Keratinocyte (primary cell): ENCODE measurements around the gene KRT8. TPM values are rescaled to one million over a fixed set of nuclear protein-coding genes. Genes with fewer than 3 reads are reported as not detected.

Experiments
- DNase-seq: peaks from one replicate; pipeline ENCODE4 v3.0.0-alpha.2; 2011; ENCODE audit warnings: low read depth, missing footprints, low spot score
- FAIRE-seq: peaks from 2 replicates; lab custom pipeline; 2011; peaks lifted over from hg19 to GRCh38; lab: Jason Lieb, UNC
- H2AFZ ChIP-seq: 2 replicates; pipeline ENCODE4 v1.6.0; 2012; ENCODE audit warnings: low read length, control low read depth, inconsistent platforms; ENCODE audit not compliant: control insufficient read depth
- H3K27ac ChIP-seq: 2 replicates; pipeline ENCODE4 v1.5.1; 2011; ENCODE audit warnings: low read length; ENCODE audit not compliant: control insufficient read depth, insufficient read depth
- H3K27me3 ChIP-seq: 3 replicates; pipeline ENCODE4 v1.6.0; 2011; ENCODE audit warnings: low read length; ENCODE audit not compliant: control insufficient read depth, insufficient read depth; ENCODE audit errors: extremely low read depth
- H3K36me3 ChIP-seq, 2 experiments: 2 replicates in 1 of 2; 3 replicates in 1 of 2; pipeline ENCODE4 v1.5.1; 2011; ENCODE audit warnings: low read length in 2 of 2, mild to moderate bottlenecking in 1 of 2; ENCODE audit not compliant: control insufficient read depth in 2 of 2, insufficient read depth in 2 of 2; ENCODE audit errors: extremely low read depth in 1 of 2
- H3K4me1 ChIP-seq: 3 replicates; pipeline ENCODE4 v1.5.1; 2011; ENCODE audit warnings: low read length; ENCODE audit not compliant: control insufficient read depth, insufficient read depth; ENCODE audit errors: extremely low read depth
- H3K4me2 ChIP-seq: 3 replicates; pipeline ENCODE4 v1.6.0; 2011; ENCODE audit warnings: low read depth, low read length; ENCODE audit not compliant: control insufficient read depth, insufficient read depth; ENCODE audit errors: extremely low read depth
- H3K4me3 ChIP-seq, 3 experiments: fragments of 200-600 bp in 1 of 3; sonication (generic) in 1 of 3; 2 replicates in 2 of 3; 3 replicates in 1 of 3; pipeline ENCODE4 v1.5.1; 2011 to 2016; ENCODE audit warnings: low read length in 3 of 3, mild to moderate bottlenecking in 3 of 3, control low read depth in 2 of 3, inconsistent platforms in 1 of 3, low read depth in 1 of 3, mixed read lengths in 1 of 3, mixed run types in 1 of 3, moderate library complexity in 1 of 3; ENCODE audit not compliant: control insufficient read depth in 2 of 3, insufficient read depth in 2 of 3; ENCODE audit errors: extremely low read depth in 1 of 3
- H3K79me2 ChIP-seq: 2 replicates; pipeline ENCODE4 v1.6.0; 2012; ENCODE audit warnings: low read length; ENCODE audit not compliant: control insufficient read depth, insufficient read depth
- H3K9ac ChIP-seq: 3 replicates; pipeline ENCODE4 v1.6.0; 2011; ENCODE audit warnings: low read length; ENCODE audit not compliant: control insufficient read depth, insufficient read depth; ENCODE audit errors: extremely low read depth
- H3K9me1 ChIP-seq: 3 replicates; pipeline ENCODE4 v1.6.0; 2011; ENCODE audit warnings: low read length; ENCODE audit not compliant: control insufficient read depth, insufficient read depth; ENCODE audit errors: extremely low read depth
- H3K9me3 ChIP-seq: 2 replicates; pipeline ENCODE4 v1.5.1; 2012; ENCODE audit warnings: low read depth, low read length; ENCODE audit not compliant: control insufficient read depth
- H4K20me1 ChIP-seq: 3 replicates; pipeline ENCODE4 v1.6.0; 2011; ENCODE audit warnings: low read length; ENCODE audit not compliant: control insufficient read depth, insufficient read depth; ENCODE audit errors: extremely low read depth
- EZH2 ChIP-seq: IDR thresholded peaks from one replicate; pipeline ENCODE4 v1.6.1; 2012; ENCODE audit warnings: inconsistent platforms, mild to moderate bottlenecking, low read length, moderate library complexity
- dilution Hi-C: fragments of 300-500 bp; cut with MboI; formaldehyde crosslinking; loops from one replicate; pipeline ENCODE4 v1.7.0; 2020; ENCODE audit warnings: low sequenced_read_pairs; ENCODE audit not compliant: extremely low pct_ligation_motif_present
- polyA plus RNA-seq, 5 experiments: library from polyadenylated mRNA; depleted of rRNA in 3 of 5; stranded (reverse) in 3 of 5; stranded (forward) in 1 of 5; unstranded in 1 of 5; fragments of >200 nt; gene quantifications; 1 replicate in 1 of 5; 2 replicates in 3 of 5; 3 replicates in 1 of 5; pipeline versions ENCODE4 v1.2.1 to v1.2.3, GENCODE V29; 2011 to 2012; ENCODE audit warnings: missing spikeins in 2 of 5, low read depth in 1 of 5, low replicate concordance in 1 of 5
- TF ChIP-seq, protein P1 (sequence below), 3 experiments: IDR thresholded peaks in 1 of 3; conservative IDR thresholded peaks in 1 of 3; optimal IDR thresholded peaks in 1 of 3; 2 replicates in 2 of 3; 3 replicates in 1 of 3; pipeline versions ENCODE3 to v1.5.1; 2011; ENCODE audit warnings: low read length in 3 of 3, mild to moderate bottlenecking in 3 of 3, moderate library complexity in 2 of 3, control low read depth in 1 of 3, inconsistent platforms in 1 of 3; ENCODE audit not compliant: insufficient read depth in 2 of 3; ENCODE audit errors: extremely low read depth in 1 of 3

The KRT8 gene
- polyA plus RNA-seq, 1 donor (not counting 4 experiments of a cell fraction or from before 2014, with no cell fraction given), result 151 TPM

DNA sequence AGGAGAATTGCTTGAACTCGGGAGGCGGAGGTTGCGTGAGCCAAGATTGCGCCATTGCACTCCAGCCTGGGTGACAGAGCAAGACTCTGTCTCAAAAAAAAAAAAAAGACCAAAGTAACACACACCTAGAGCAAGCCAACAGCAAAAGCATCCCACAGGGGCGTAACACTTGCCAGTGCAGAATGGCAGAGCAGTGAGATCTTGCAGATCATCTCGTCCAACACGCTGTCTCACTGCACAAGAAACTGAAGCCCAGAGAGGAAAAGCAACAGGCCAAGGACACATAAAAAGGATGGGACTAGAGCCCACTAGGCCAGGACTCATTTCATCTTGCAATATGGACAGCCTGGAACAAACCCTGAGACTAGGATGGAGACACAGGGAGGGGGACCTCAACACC lies 43.4 kb downstream of the KRT8 start:
- H3K4me2 ChIP-seq, result no peak overlapping the region
- H3K79me2 ChIP-seq, result no peaks in the 10 kb centered on the region
- H4K20me1 ChIP-seq, result no peaks in the 10 kb centered on the region
- no peaks in the 10 kb centered on the region for H3K36me3 ChIP-seq
- H2AFZ ChIP-seq, result no peak overlapping the region
- no peak overlapping the region for H3K4me3 ChIP-seq
- no peak for FAIRE-seq
- dilution Hi-C loops, result no loop called here
- peaks cover 54% of the 10 kb centered on the region for H3K4me1 ChIP-seq
- H3K9me3 ChIP-seq, result no peaks in the 10 kb centered on the region
- H3K9ac ChIP-seq, result no peak overlapping the region
- TF ChIP-seq, protein P1, sequence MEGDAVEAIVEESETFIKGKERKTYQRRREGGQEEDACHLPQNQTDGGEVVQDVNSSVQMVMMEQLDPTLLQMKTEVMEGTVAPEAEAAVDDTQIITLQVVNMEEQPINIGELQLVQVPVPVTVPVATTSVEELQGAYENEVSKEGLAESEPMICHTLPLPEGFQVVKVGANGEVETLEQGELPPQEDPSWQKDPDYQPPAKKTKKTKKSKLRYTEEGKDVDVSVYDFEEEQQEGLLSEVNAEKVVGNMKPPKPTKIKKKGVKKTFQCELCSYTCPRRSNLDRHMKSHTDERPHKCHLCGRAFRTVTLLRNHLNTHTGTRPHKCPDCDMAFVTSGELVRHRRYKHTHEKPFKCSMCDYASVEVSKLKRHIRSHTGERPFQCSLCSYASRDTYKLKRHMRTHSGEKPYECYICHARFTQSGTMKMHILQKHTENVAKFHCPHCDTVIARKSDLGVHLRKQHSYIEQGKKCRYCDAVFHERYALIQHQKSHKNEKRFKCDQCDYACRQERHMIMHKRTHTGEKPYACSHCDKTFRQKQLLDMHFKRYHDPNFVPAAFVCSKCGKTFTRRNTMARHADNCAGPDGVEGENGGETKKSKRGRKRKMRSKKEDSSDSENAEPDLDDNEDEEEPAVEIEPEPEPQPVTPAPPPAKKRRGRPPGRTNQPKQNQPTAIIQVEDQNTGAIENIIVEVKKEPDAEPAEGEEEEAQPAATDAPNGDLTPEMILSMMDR (optimal IDR thresholded peaks at IDR 0.05 in 1 of 3, IDR thresholded peaks at IDR 0.05 in 1 of 3, conservative IDR thresholded peaks at IDR 0.05 in 1 of 3; ENCODE audit: extremely low read depth in 1 of 3, insufficient read depth in 2 of 3, low read length in 3 of 3), result no peak
- no peak for TF ChIP-seq EZH2
- H3K27me3 ChIP-seq, result no peaks in the 10 kb centered on the region
- DNase-seq, result no peak
- no peak overlapping the region for H3K27ac ChIP-seq
- no peaks in the 10 kb centered on the region for H3K9me1 ChIP-seq

DNA sequence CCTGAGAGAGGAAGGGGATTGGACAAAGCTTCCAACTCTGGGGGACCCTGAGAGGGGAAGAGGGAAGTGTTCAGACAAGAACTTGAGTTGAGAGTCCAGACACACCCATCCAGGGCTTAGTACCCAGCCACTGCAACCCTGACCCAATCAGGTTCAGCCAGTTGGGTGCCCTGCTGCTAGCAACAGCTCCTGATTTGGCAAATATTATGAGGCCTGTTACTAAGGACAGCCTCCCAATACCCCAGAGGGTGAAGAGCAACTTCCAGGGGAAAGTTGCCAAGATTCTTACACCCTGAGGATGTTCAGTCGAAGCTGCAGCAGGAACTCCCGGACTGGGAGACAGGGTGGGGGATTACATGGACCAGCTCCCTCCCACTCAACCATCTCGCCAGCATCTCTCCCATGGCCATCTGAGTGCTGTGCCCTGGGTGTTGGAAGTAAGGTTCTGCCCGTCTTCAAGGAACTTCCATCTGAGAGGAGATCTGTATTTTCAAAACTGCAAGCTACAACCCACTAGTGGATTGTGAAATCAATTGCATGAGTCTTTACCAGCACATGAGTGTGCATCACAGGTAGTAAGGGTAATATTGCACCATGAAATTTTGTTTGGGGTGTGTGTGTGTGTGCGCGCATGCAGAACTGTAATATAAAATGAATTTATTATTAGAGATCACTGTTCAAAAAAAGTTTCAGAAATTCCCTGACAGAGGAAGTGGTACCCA lies 44.6 kb downstream of the KRT8 start:
- H3K27ac ChIP-seq, result peak overlapping the region; percentile 93
- peak; percentile 99 for FAIRE-seq
- dilution Hi-C loops, result no loop called here
- DNase-seq, result no peak
- peaks cover 50% of the 10 kb centered on the region for H3K4me1 ChIP-seq
- H3K9me3 ChIP-seq, result no peaks in the 10 kb centered on the region
- TF ChIP-seq, protein P1 (optimal IDR thresholded peaks at IDR 0.05 in 1 of 3, IDR thresholded peaks at IDR 0.05 in 1 of 3, conservative IDR thresholded peaks at IDR 0.05 in 1 of 3; ENCODE audit: extremely low read depth in 1 of 3, insufficient read depth in 2 of 3, low read length in 3 of 3), result no peak
- no peak for TF ChIP-seq EZH2
- H3K27me3 ChIP-seq, result no peaks in the 10 kb centered on the region
- H3K4me3 ChIP-seq, result peak overlapping the region in 2 of 3 experiments; percentile 14 to 16
- peak overlapping the region; percentile 35 for H2AFZ ChIP-seq
- H3K79me2 ChIP-seq, result no peaks in the 10 kb centered on the region
- H3K36me3 ChIP-seq, result no peaks in the 10 kb centered on the region
- no peaks in the 10 kb centered on the region for H3K9me1 ChIP-seq
- H3K9ac ChIP-seq, result peak overlapping the region; percentile 66
- H4K20me1 ChIP-seq, result no peaks in the 10 kb centered on the region
- H3K4me2 ChIP-seq, result peak overlapping the region; percentile 64
